Type B pancreatic cell (in vitro differentiated cells): ENCODE measurements around the gene EXOC1. TPM values are rescaled to one million over a fixed set of nuclear protein-coding genes. Genes with fewer than 3 reads are reported as not detected.
A peak's percentile ranks its signal among the peaks of the same experiment; 100 is the strongest.

Experiments used
- DNase-seq: peaks from one replicate; pipeline ENCODE4 v3.0.0; 2021; ENCODE audit warnings: mixed read lengths; ENCODE audit not compliant: unreplicated experiment; ENCODE audit errors: extremely low spot score
- H3K27ac Mint-ChIP-seq: 2 replicates; pipeline ENCODE4 v1.8.0; 2021; ENCODE audit warnings: mild to moderate bottlenecking, mixed read lengths
- H3K27me3 Mint-ChIP-seq: 2 replicates; pipeline ENCODE4 v1.8.0; 2021; ENCODE audit warnings: mixed read lengths
- H3K36me3 Mint-ChIP-seq: 2 replicates; pipeline ENCODE4 v1.8.0; 2021; ENCODE audit warnings: mixed read lengths
- H3K4me1 Mint-ChIP-seq: one replicate; pipeline ENCODE4 v1.8.0; 2021; ENCODE audit warnings: mixed read lengths; ENCODE audit not compliant: unreplicated experiment
- H3K4me3 Mint-ChIP-seq: 2 replicates; pipeline ENCODE4 v1.8.0; 2021; ENCODE audit warnings: mild to moderate bottlenecking, mixed read lengths
- H3K9me3 Mint-ChIP-seq: 2 replicates; pipeline ENCODE4 v1.8.0; 2021; ENCODE audit warnings: mixed read lengths
- CTCF ChIP-seq: fragments of 200-600 bp; sonication (generic); conservative IDR thresholded peaks from 2 replicates; pipeline ENCODE4 v1.5.0; 2021; ENCODE audit warnings: antibody characterized with exemption, mild to moderate bottlenecking
- total RNA-seq: library from RNA; stranded (reverse); gene quantifications from 2 replicates; pipeline ENCODE4 v1.2.1, GENCODE V29; 2021; ENCODE audit warnings: low replicate concordance

The EXOC1 gene
- total RNA-seq, 1 donor from 2014 or later: 29.0 TPM

- H3K4me3 Mint-ChIP-seq: no peak overlapping the region
- no peaks in the 10 kb centered on the region for H3K27me3 Mint-ChIP-seq
- H3K27ac Mint-ChIP-seq: peak overlapping the region; percentile 24
Observed at GRCh38 chr4:55866290-55866907, 13.0 kb downstream of the EXOC1 start.

GRCh38 chr4:55866973-55867574 lies 13.6 kb downstream of the EXOC1 start:
- H3K36me3 Mint-ChIP-seq: peaks cover 12% of the 10 kb centered on the region
- peak overlapping the region; percentile 24 for H3K27ac Mint-ChIP-seq
- TF ChIP-seq CTCF: peak; percentile 95
- no peaks in the 10 kb centered on the region for H3K27me3 Mint-ChIP-seq
- no peak for DNase-seq
- no peak overlapping the region for H3K4me3 Mint-ChIP-seq
- H3K4me1 Mint-ChIP-seq: peaks cover 11% of the 10 kb centered on the region
- H3K9me3 Mint-ChIP-seq: no peaks in the 10 kb centered on the region

More at GRCh38 chr4:55866290-55866907, 13.0 kb downstream of the EXOC1 start:
- H3K36me3 Mint-ChIP-seq: peaks cover 14% of the 10 kb centered on the region
- H3K9me3 Mint-ChIP-seq: no peaks in the 10 kb centered on the region
- peaks cover 11% of the 10 kb centered on the region for H3K4me1 Mint-ChIP-seq
- DNase-seq: no peak
- no peak for TF ChIP-seq CTCF

- no peak for DNase-seq
- Mint-ChIP-seq H3K4me1 (peaks cover 11% of the 10 kb centered on the region), H3K4me3 (no peak overlapping the region), H3K36me3 (peaks cover 12% of the 10 kb centered on the region), H3K27me3 (no peaks in the 10 kb centered on the region), H3K27ac (no peak overlapping the region), H3K9me3 (no peaks in the 10 kb centered on the region)
- no peak for TF ChIP-seq CTCF
Observed at GRCh38 chr4:55868581-55869090, 15.2 kb downstream of the EXOC1 start.

GRCh38 chr4:55871299-55871800 lies 17.9 kb downstream of the EXOC1 start:
- Mint-ChIP-seq H3K36me3 (peaks cover 12% of the 10 kb centered on the region), H3K27ac (no peak overlapping the region), H3K4me3 (no peak overlapping the region), H3K27me3 (no peaks in the 10 kb centered on the region), H3K9me3 (no peaks in the 10 kb centered on the region), H3K4me1 (peaks cover 8% of the 10 kb centered on the region)
- DNase-seq: no peak
- TF ChIP-seq CTCF: no peak

- no peak overlapping the region for H3K27ac Mint-ChIP-seq
- no peaks in the 10 kb centered on the region for H3K4me1 Mint-ChIP-seq
- no peak for TF ChIP-seq CTCF
- no peak overlapping the region for H3K4me3 Mint-ChIP-seq
- H3K36me3 Mint-ChIP-seq: peaks cover 19% of the 10 kb centered on the region
- DNase-seq: no peak
- H3K27me3 Mint-ChIP-seq: no peaks in the 10 kb centered on the region
- H3K9me3 Mint-ChIP-seq: no peaks in the 10 kb centered on the region
Observed at GRCh38 chr4:55874831-55875230, 21.4 kb downstream of the EXOC1 start.
